K562 (cell line): ENCODE results near the gene XRCC5. TPM values are rescaled to one million over a fixed set of nuclear protein-coding genes. Genes with fewer than 3 reads are reported as not detected.

Experiments
- ATAC-seq: fragments of 200-7000 bp; cut with Tn5 transposase; 3 replicates; pipeline ENCODE4 v1.9.1; 2020; ENCODE audit warnings: moderate library complexity
- BruUV-seq: library from RNA; stranded (reverse); fragments of 400-500 nt; replicated peaks from 2 replicates; lab custom pipeline; 2021; lab: Mats Ljungman, UMichigan
- CTCF ChIA-PET: fragments of 300-600 bp; formaldehyde crosslinking; extraction: SDS; loops from one replicate; lab custom pipeline; 2021; ENCODE audit warnings: low intra/inter-chr PET ratio; lab: Yijun Ruan, JAX
- POLR2A ChIA-PET: fragments of 300-600, 350-650 bp; sonication (Branson Sonifier 250); formaldehyde crosslinking; extraction: SDS; loops from one replicate; lab custom pipeline; 2021; ENCODE audit warnings: antibody characterized with exemption, inconsistent platforms; lab: Yijun Ruan, JAX
- DNase-seq, 4 experiments: peaks; one replicate each; pipeline versions ENCODE4 v3.0.0 to v3.0.0-alpha.2; 2011 to 2018; ENCODE audit warnings: low spot score in 3 of 4, mixed read lengths in 3 of 4; ENCODE audit errors: extremely low read depth in 1 of 4
- FAIRE-seq: peaks from 2 replicates; lab custom pipeline; 2011; peaks lifted over from hg19 to GRCh38; lab: Jason Lieb, UNC
- H2AFZ ChIP-seq: 2 replicates; pipeline ENCODE4 v1.6.0; 2011; ENCODE audit warnings: low read depth, low read length, control low read depth, inconsistent platforms
- H3K27ac ChIP-seq: fragments of 200-600 bp; 3 replicates; pipeline ENCODE4 v1.8.0; 2011; ENCODE audit warnings: low read depth, mild to moderate bottlenecking, control low read depth, inconsistent platforms, low read length, moderate library complexity, mixed read lengths; ENCODE audit errors: extremely low read depth
- H3K27me3 ChIP-seq, 2 experiments: fragments of 300-600 bp in 1 of 2; 2 replicates in 1 of 2; 3 replicates in 1 of 2; pipeline versions ENCODE4 v1.6.0 to v1.8.0; 2011; ENCODE audit warnings: inconsistent platforms in 2 of 2, low read length in 2 of 2, mild to moderate bottlenecking in 1 of 2, mixed read lengths in 1 of 2, moderate library complexity in 1 of 2; ENCODE audit not compliant: control insufficient read depth in 2 of 2, insufficient read depth in 2 of 2
- H3K36me3 ChIP-seq: fragments of 300-600 bp; 3 replicates; pipeline ENCODE4 v1.8.0; 2011; ENCODE audit warnings: mild to moderate bottlenecking, low read length, inconsistent platforms; ENCODE audit not compliant: control insufficient read depth, insufficient read depth
- H3K4me1 ChIP-seq, 2 experiments: fragments of 200-600 bp in 1 of 2; replicated peaks in 1 of 2; 2 replicates in 1 of 2; 3 replicates in 1 of 2; pipeline versions ENCODE4 v1.5.1 to v1.8.0; 2011; ENCODE audit warnings: inconsistent platforms in 2 of 2, low read length in 2 of 2, mild to moderate bottlenecking in 1 of 2, mixed read lengths in 1 of 2, moderate library complexity in 1 of 2; ENCODE audit not compliant: control insufficient read depth in 2 of 2, insufficient read depth in 2 of 2
- H3K4me2 ChIP-seq: 2 replicates; pipeline ENCODE4 v1.6.1; 2011; ENCODE audit warnings: low read length, control low read depth, inconsistent platforms, mixed read lengths; ENCODE audit not compliant: insufficient read depth
- H3K4me3 ChIP-seq: fragments of 200-600 bp; sonication (generic), shearing (Covaris generic); 2 replicates; pipeline ENCODE4 v1.5.1; 2016; ENCODE audit warnings: control low read depth, inconsistent platforms
- H3K79me2 ChIP-seq: fragments of 200-600 bp; 3 replicates; pipeline ENCODE4 v1.8.0; 2011; ENCODE audit warnings: low read length, inconsistent platforms; ENCODE audit not compliant: control insufficient read depth, insufficient read depth
- H3K9ac ChIP-seq, 2 experiments: 2 replicates each; pipeline versions ENCODE4 v1.6.0 to v1.6.1; 2011; ENCODE audit warnings: low read depth in 2 of 2, low read length in 2 of 2, control low read depth in 1 of 2, inconsistent platforms in 1 of 2, mild to moderate bottlenecking in 1 of 2, mixed read lengths in 1 of 2; ENCODE audit not compliant: insufficient read depth in 1 of 2
- H3K9me1 ChIP-seq: one replicate; pipeline ENCODE4 v1.6.0; 2011; ENCODE audit warnings: inconsistent platforms, mild to moderate bottlenecking, low read length, moderate library complexity; ENCODE audit not compliant: control insufficient read depth, insufficient read depth
- H3K9me3 ChIP-seq: replicated peaks from 2 replicates; pipeline ENCODE4 v1.5.1; 2011; ENCODE audit warnings: low read depth, low read length, inconsistent platforms; ENCODE audit not compliant: control insufficient read depth, insufficient read depth
- H4K20me1 ChIP-seq: replicated peaks from 2 replicates; pipeline ENCODE4 v1.6.1; 2011; ENCODE audit warnings: low read length, inconsistent platforms, mixed read lengths; ENCODE audit not compliant: control insufficient read depth, insufficient read depth
- BACH1 ChIP-seq: fragments of 200-800 bp; sonication (Bioruptor generic); IDR thresholded peaks from 2 replicates; pipeline ENCODE4 v1.6.1; 2016; ENCODE audit warnings: missing genetic modification characterization, missing compliant biosample characterization
- BRF1 ChIP-seq: IDR thresholded peaks from 3 replicates; pipeline ENCODE4 v1.6.1; 2011; ENCODE audit warnings: borderline replicate concordance, mild to moderate bottlenecking; ENCODE audit not compliant: insufficient read length; ENCODE audit errors: extremely low read depth
- COPS2 ChIP-seq: fragments of 450-650 bp; conservative IDR thresholded peaks from 2 replicates; pipeline ENCODE4 v1.6.1; 2016; ENCODE audit warnings: mild to moderate bottlenecking, moderate library complexity
- DLX4 ChIP-seq: fragments of 250-450 bp; sonication (Bioruptor Pico); IDR thresholded peaks from 2 replicates; pipeline ENCODE4 v1.6.1; 2021; ENCODE audit warnings: mild to moderate bottlenecking
- GATAD2A ChIP-seq: fragments of 450-650 bp; IDR thresholded peaks from 2 replicates; pipeline ENCODE4 v1.6.1; 2017
- HBP1 ChIP-seq: fragments of 450-650 bp; formaldehyde crosslinking; IDR thresholded peaks from 2 replicates; pipeline ENCODE4 v1.4.0; 2022; ENCODE audit warnings: missing genetic modification characterization
- MCM7 ChIP-seq, 2 experiments: fragments of 450-650 bp; IDR thresholded peaks; 2 replicates each; pipeline ENCODE4 v1.6.1; 2016 to 2018
- MEF2D ChIP-seq: conservative IDR thresholded peaks from 2 replicates; pipeline ENCODE4 v1.6.1; 2016; ENCODE audit warnings: low read depth, missing genetic modification characterization, missing compliant biosample characterization
- MTF1 ChIP-seq: fragments of 250-450 bp; sonication (Bioruptor Pico); IDR thresholded peaks from 2 replicates; pipeline ENCODE4 v1.9.0; 2021; ENCODE audit warnings: moderate library complexity, mild to moderate bottlenecking, inconsistent platforms, borderline replicate concordance
- NFXL1 ChIP-seq: fragments of 450-650 bp; formaldehyde crosslinking; IDR thresholded peaks from 2 replicates; pipeline ENCODE4 v1.4.0; 2021; ENCODE audit warnings: mild to moderate bottlenecking
- POLR2B ChIP-seq: fragments of 450-650 bp; IDR thresholded peaks from 2 replicates; pipeline ENCODE4 v1.6.1; 2018; ENCODE audit warnings: low read depth; ENCODE audit not compliant: partially characterized antibody
- TAL1 ChIP-seq: fragments of 450-650 bp; IDR thresholded peaks from 2 replicates; pipeline ENCODE4 v1.6.1; 2016; ENCODE audit warnings: mild to moderate bottlenecking
- ZNF124 ChIP-seq: sonication (generic); formaldehyde crosslinking; IDR thresholded peaks from 2 replicates; pipeline ENCODE4 v1.8.1; 2022; ENCODE audit warnings: missing genetic modification reagents
- ZNF184 ChIP-seq: sonication (generic); formaldehyde crosslinking; IDR thresholded peaks from 2 replicates; pipeline ENCODE4 v1.5.0; 2020; ENCODE audit warnings: missing genetic modification reagents
- ZNF217 ChIP-seq: sonication (generic); formaldehyde crosslinking; IDR thresholded peaks from 2 replicates; pipeline ENCODE4 v1.8.0; 2022; ENCODE audit warnings: mild to moderate bottlenecking, missing genetic modification reagents
- ZNF445 ChIP-seq: fragments of 250-450 bp; sonication (Bioruptor Pico); IDR thresholded peaks from 2 replicates; pipeline ENCODE4 v1.4.0; 2020; ENCODE audit warnings: low read depth, mild to moderate bottlenecking, moderate library complexity
- ZNF57 ChIP-seq: fragments of 450-650 bp; formaldehyde crosslinking; IDR thresholded peaks from 2 replicates; pipeline ENCODE4 v1.4.0; 2020; ENCODE audit warnings: mild to moderate bottlenecking, moderate library complexity
- ZNF780A ChIP-seq: fragments of 250-450 bp; sonication (Bioruptor Pico); IDR thresholded peaks from 2 replicates; pipeline ENCODE4 v1.5.0; 2021; ENCODE audit warnings: mild to moderate bottlenecking
- WGBS: fragments of 100-300 bp; shearing (Covaris generic); methylation state at CpG from one replicate; pipeline ENCODE4 v1.1.6; 2016; ENCODE audit warnings: low coverage, mixed read lengths; ENCODE audit not compliant: insufficient coverage; ENCODE audit errors: missing lambda C conversion rate; 5-methylcytosine and 5-hydroxymethylcytosine counted together
- in situ Hi-C: fragments of 300-500 bp; cut with MboI; formaldehyde crosslinking; loops from 4 replicates; pipeline ENCODE4 v1.15.0; 2018; ENCODE audit warnings: inconsistent platforms, mixed read lengths
- intact Hi-C: fragments of 100-400 bp; cut with micrococcal nuclease; formaldehyde crosslinking; loops from 2 replicates; pipeline ENCODE4 v1.14.2; 2022
- polyA plus RNA-seq, 8 experiments: library from polyadenylated mRNA; depleted of rRNA in 4 of 8; stranded (reverse) in 5 of 8; unstranded in 3 of 8; fragments of >200 nt; fragmentation: Nextera tagmentation in 2 of 8; fragmentation: Illumina TruSeq in 1 of 8; extraction: Ambion mirVana in 2 of 8; extraction: Trizol in 1 of 8; gene quantifications; 2 replicates each; pipeline versions ENCODE4 v1.2.1 to v1.2.3, GENCODE V29; 2011 to 2014; ENCODE audit warnings: inconsistent platforms in 1 of 8, missing spikeins in 1 of 8
- total RNA-seq, 7 experiments: library from RNA; depleted of rRNA in 6 of 7; stranded (reverse); fragments of >200 nt in 6 of 7; fragmentation: Illumina TruSeq in 2 of 7; extraction: Trizol in 2 of 7; gene quantifications; 2 replicates each; pipeline versions ENCODE4 v1.2.1 to v1.2.3, GENCODE V29; 2011 to 2021; ENCODE audit warnings: low replicate concordance in 1 of 7
- TF ChIP-seq, protein P1 (sequence below): sonication (generic); formaldehyde crosslinking; IDR thresholded peaks from 2 replicates; pipeline ENCODE4 v1.8.0; 2022; ENCODE audit warnings: missing genetic modification reagents, mild to moderate bottlenecking, moderate library complexity, borderline replicate concordance

The XRCC5 gene
- total and polyA plus RNA-seq, 9 of the 15 experiments (the other 6 are each of a cell fraction or from before 2014, with no cell fraction given), result 168 to 551 (median 297) TPM

GRCh38 chr2:216202626-216203250, 93.6 kb downstream of the XRCC5 start:
- DNase-seq (no peak), ATAC-seq (no peak), FAIRE-seq (no peak)
- TF ChIP-seq HBP1 (CRISPR knock-in tag), result no peak
- TF ChIP-seq ZNF57 (CRISPR knock-in tag), result no peak
- no peak for TF ChIP-seq ZNF445
- no peak for TF ChIP-seq MEF2D
- no peak for TF ChIP-seq POLR2B
- TF ChIP-seq ZNF217 (CRISPR knock-in tag), result no peak
- TF ChIP-seq COPS2, result no peak
- TF ChIP-seq BRF1, result no peak
- TF ChIP-seq, protein P1, sequence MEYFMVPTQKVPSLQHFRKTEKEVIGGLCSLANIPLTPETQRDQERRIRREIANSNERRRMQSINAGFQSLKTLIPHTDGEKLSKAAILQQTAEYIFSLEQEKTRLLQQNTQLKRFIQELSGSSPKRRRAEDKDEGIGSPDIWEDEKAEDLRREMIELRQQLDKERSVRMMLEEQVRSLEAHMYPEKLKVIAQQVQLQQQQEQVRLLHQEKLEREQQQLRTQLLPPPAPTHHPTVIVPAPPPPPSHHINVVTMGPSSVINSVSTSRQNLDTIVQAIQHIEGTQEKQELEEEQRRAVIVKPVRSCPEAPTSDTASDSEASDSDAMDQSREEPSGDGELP (CRISPR knock-in tag), result no peak
- TF ChIP-seq NFXL1 (CRISPR knock-in tag), result no peak
- no peak for TF ChIP-seq ZNF184 (CRISPR knock-in tag)
- TF ChIP-seq TAL1, result no peak
- no peak for TF ChIP-seq BACH1
- TF ChIP-seq MCM7 (IDR thresholded peaks at IDR 0.05), result no peak
- TF ChIP-seq GATAD2A, result no peak
- no peak for TF ChIP-seq ZNF780A (CRISPR knock-in tag)
- no peak for TF ChIP-seq MTF1 (CRISPR knock-in tag)
- TF ChIP-seq DLX4 (CRISPR knock-in tag), result no peak
- no peak for TF ChIP-seq ZNF124 (CRISPR knock-in tag)
- WGBS, result 100% methylated on average over 3 of the region's 3 CpGs
- no peak overlapping the region for H3K9ac ChIP-seq
- BruUV-seq, result no TSS peak
- no peaks in the 10 kb centered on the region for H3K9me3 ChIP-seq
- H3K36me3 ChIP-seq, result peaks cover 97% of the 10 kb centered on the region
- CTCF ChIA-PET, result no interaction called here
- no peak overlapping the region for H3K27ac ChIP-seq
- H3K9me1 ChIP-seq, result no peaks in the 10 kb centered on the region
- no peaks in the 10 kb centered on the region; the same call in 1 of the 2 replicates for H4K20me1 ChIP-seq
- H3K79me2 ChIP-seq, result no peaks in the 10 kb centered on the region; the same call in 2 of the 3 replicates
- no peak overlapping the region for H3K4me2 ChIP-seq
- in situ Hi-C loops, result loop anchor here (10.0 to 25.0 kb wide), 2 partner anchors 460 to 1382 kb away; no protein-coding TSS in a partner anchor
- POLR2A ChIA-PET, result interaction anchor here (1.5 kb wide), 1 partner anchor 14 kb away, joined by 4 read pairs; no protein-coding TSS in a partner anchor
- no peak overlapping the region for H3K4me3 ChIP-seq
- no peak overlapping the region for H2AFZ ChIP-seq
- H3K27me3 ChIP-seq, result no peaks in the 10 kb centered on the region
- intact Hi-C loops, result no loop called here
- H3K4me1 ChIP-seq, result no peaks in the 10 kb centered on the region
